Measurements from ENCODE around the gene CSRP1.

- TF ChIP-seq CTCF (IDR thresholded peaks at IDR 0.05; ENCODE audit: poor library complexity, severe bottlenecking) (no peak), POLR2AphosphoS5 (IDR thresholded peaks at IDR 0.05) (no peak), EZH2 (IDR thresholded peaks at IDR 0.05; ENCODE audit: borderline replicate concordance, insufficient read depth, low read length, poor library complexity, severe bottlenecking) (no peak), RAD21 (conservative IDR thresholded peaks at IDR 0.05) (no peak), EP300 (conservative IDR thresholded peaks at IDR 0.05; ENCODE audit: poor library complexity, severe bottlenecking) (no peak)
Observed at GRCh38 chr1:201536558-201536957, 29.6 kb upstream of the CSRP1 start.
